Subcutaneous preadipocyte (primary cell): ENCODE data around the gene FAM13C. TPM values are rescaled to one million over a fixed set of nuclear protein-coding genes. Genes with fewer than 3 reads are reported as not detected.

Experiments used
- total RNA-seq: library from RNA; depleted of rRNA; stranded (reverse); fragments of >200 nt; gene quantifications from 2 replicates; pipeline ENCODE4 v1.2.3, GENCODE V29; 2012

FAM13C gene
- 0.20 TPM in 1 of 2 replicates, not detected in the other for total RNA-seq

GRCh38 chr10:59362144-59362958 is at the start of gene FAM13C:
TSS of gene FAM13C (minus strand) at chr10:59362549. CDS start at chr10:59362460, 89 bp downstream.

Other genes with a start within 250 kb of the FAM13C start
- gene PHYHIPL, start 185.9 kb downstream of the FAM13C start, total RNA-seq, result not detected in 2 replicates